HCT116 (cell line): ENCODE measurements around the gene PHF11. TPM values are rescaled to one million over a fixed set of nuclear protein-coding genes. Genes with fewer than 3 reads are reported as not detected.

Source experiments
- ATAC-seq: fragments of 200-7000 bp; cut with Tn5 transposase; 2 replicates; pipeline ENCODE4 v1.9.1; 2020; ENCODE audit warnings: mild to moderate bottlenecking, moderate library complexity
- BruUV-seq: library from RNA; stranded (reverse); fragments of 400-500 nt; replicated peaks from 2 replicates; lab custom pipeline; 2021; lab: Mats Ljungman, UMichigan
- CTCF ChIA-PET: fragments of 300-600 bp; sonication (Branson Sonifier 250); formaldehyde crosslinking; loops from one replicate; lab custom pipeline; 2021; ENCODE audit warnings: antibody characterized with exemption; lab: Charles Lee
- POLR2A ChIA-PET: fragments of 300-600, 350-600 bp; sonication (Branson Sonifier 250); formaldehyde crosslinking; loops from one replicate; lab custom pipeline; 2021; ENCODE audit warnings: antibody characterized with exemption; lab: Charles Lee
- RAD21 ChIA-PET, 2 experiments: fragments of 300-600 bp; sonication (Branson Sonifier 250); formaldehyde crosslinking; loops; one replicate each; lab custom pipeline; 2023; ENCODE audit warnings: low total read pairs in 2 of 2; ENCODE audit not compliant: uncharacterized antibody in 2 of 2, unreplicated experiment in 2 of 2, low non-redundant PET in 1 of 2; lab: Charles Lee
- DNase-seq: peaks from one replicate; pipeline ENCODE4 v3.0.0-alpha.2; 2010; ENCODE audit warnings: low read depth, low spot score
- H2AFZ ChIP-seq: fragments of 200-600 bp; shearing (Covaris generic), sonication (generic); 2 replicates; pipeline ENCODE4 v1.6.1; 2017; ENCODE audit warnings: low read depth, mixed run types, mixed read lengths, antibody characterized with exemption, low read length; ENCODE audit not compliant: poor library complexity, severe bottlenecking
- H3K27ac ChIP-seq: 2 replicates; pipeline ENCODE4 v1.5.1; 2012; ENCODE audit warnings: low read depth, low read length
- H3K27me3 ChIP-seq: fragments of 200-600 bp; sonication (generic); 2 replicates; pipeline ENCODE4 v1.6.1; 2016; ENCODE audit warnings: mixed run types, low read length, mixed read lengths; ENCODE audit not compliant: insufficient read depth
- H3K36me3 ChIP-seq, 2 experiments: fragments of 200-500 bp in 1 of 2; fragments of 200-600 bp in 1 of 2; sonication (Bioruptor generic) in 1 of 2; sonication (generic) in 1 of 2; 2 replicates each; pipeline versions ENCODE4 v1.5.1 to v1.6.1; 2014 to 2016; ENCODE audit warnings: low read length in 2 of 2, inconsistent platforms in 1 of 2, mixed read lengths in 1 of 2, mixed run types in 1 of 2; ENCODE audit not compliant: insufficient read depth in 2 of 2, control insufficient read depth in 1 of 2
- H3K4me1 ChIP-seq, 2 experiments: fragments of 200-600 bp in 1 of 2; sonication (generic) in 1 of 2; 2 replicates each; pipeline versions ENCODE4 v1.5.1 to v1.6.1; 2012 to 2017; ENCODE audit warnings: low read length in 2 of 2, inconsistent platforms in 1 of 2, mild to moderate bottlenecking in 1 of 2, mixed read lengths in 1 of 2, mixed run types in 1 of 2, moderate library complexity in 1 of 2; ENCODE audit not compliant: insufficient read depth in 2 of 2, control insufficient read depth in 1 of 2
- H3K4me2 ChIP-seq: fragments of 200-600 bp; sonication (generic); 2 replicates; pipeline ENCODE4 v1.6.1; 2017; ENCODE audit warnings: mixed run types, low read length, mixed read lengths
- H3K4me3 ChIP-seq, 2 experiments: fragments of 200-600 bp in 1 of 2; sonication (generic) in 1 of 2; replicated peaks in 1 of 2; 2 replicates each; pipeline ENCODE4 v1.5.1; 2011 to 2016; ENCODE audit warnings: low read length in 2 of 2, control low read depth in 1 of 2, low read depth in 1 of 2, mild to moderate bottlenecking in 1 of 2, mixed read lengths in 1 of 2, mixed run types in 1 of 2
- H3K79me2 ChIP-seq: fragments of 200-600 bp; sonication (generic); 2 replicates; pipeline ENCODE4 v1.6.1; 2017; ENCODE audit warnings: mild to moderate bottlenecking, mixed run types, low read length, moderate library complexity, mixed read lengths; ENCODE audit not compliant: insufficient read depth
- H3K9ac ChIP-seq: fragments of 200-600 bp; sonication (generic); 2 replicates; pipeline ENCODE4 v1.6.1; 2016; ENCODE audit warnings: low read length, mixed read lengths
- H3K9me2 ChIP-seq: fragments of 200-600 bp; sonication (generic), shearing (Covaris generic); 2 replicates; pipeline ENCODE4 v1.6.1; 2017; ENCODE audit warnings: mixed run types, mild to moderate bottlenecking, moderate library complexity; ENCODE audit not compliant: insufficient read depth
- H3K9me3 ChIP-seq, 2 experiments: fragments of 200-500 bp in 1 of 2; fragments of 200-600 bp in 1 of 2; sonication (Bioruptor generic) in 1 of 2; sonication (generic) in 1 of 2; 2 replicates each; pipeline ENCODE4 v1.6.1; 2014 to 2017; ENCODE audit warnings: low read length in 2 of 2, mixed read lengths in 2 of 2, inconsistent platforms in 1 of 2, low read depth in 1 of 2, mild to moderate bottlenecking in 1 of 2, mixed run types in 1 of 2, moderate library complexity in 1 of 2; ENCODE audit not compliant: control insufficient read depth in 1 of 2, insufficient read depth in 1 of 2
- H4K20me1 ChIP-seq: fragments of 200-600 bp; sonication (generic), shearing (Covaris generic); 2 replicates; pipeline ENCODE4 v1.6.1; 2017; ENCODE audit warnings: mixed run types, mild to moderate bottlenecking, moderate library complexity; ENCODE audit not compliant: insufficient read depth
- ELF1 ChIP-seq: IDR thresholded peaks from 2 replicates; pipeline ENCODE4 v1.6.1; 2012; ENCODE audit warnings: low read depth, borderline replicate concordance
- EZH2 ChIP-seq: fragments of 200-600 bp; sonication (generic); IDR thresholded peaks from 2 replicates; pipeline ENCODE4 v1.6.1; 2017; ENCODE audit warnings: antibody characterized with exemption, mixed run types
- FOSL1 ChIP-seq: IDR thresholded peaks from 2 replicates; pipeline ENCODE4 v1.6.1; 2012; ENCODE audit warnings: low read depth
- JUND ChIP-seq: IDR thresholded peaks from 2 replicates; pipeline ENCODE4 v1.6.1; 2012
- MAX ChIP-seq: IDR thresholded peaks from 2 replicates; pipeline ENCODE4 v1.6.1; 2012
- POLR2AphosphoS5 ChIP-seq: IDR thresholded peaks from 2 replicates; pipeline ENCODE4 v1.6.1; 2011; ENCODE audit warnings: mild to moderate bottlenecking, low read depth, low read length, moderate library complexity
- REST ChIP-seq: IDR thresholded peaks from 2 replicates; pipeline ENCODE4 v1.6.1; 2012; ENCODE audit warnings: low read depth
- SP1 ChIP-seq: IDR thresholded peaks from 2 replicates; pipeline ENCODE4 v1.6.1; 2012; ENCODE audit warnings: low read depth
- TCF7L2 ChIP-seq: IDR thresholded peaks from 2 replicates; pipeline ENCODE4 v1.7.0; 2011; ENCODE audit warnings: borderline replicate concordance, inconsistent platforms; ENCODE audit not compliant: insufficient read depth, insufficient read length; ENCODE audit errors: extremely low read depth
- ZFX ChIP-seq: fragments of 450-650 bp; IDR thresholded peaks from 2 replicates; pipeline ENCODE4 v1.6.1; 2017
- intact Hi-C: fragments of 100-400 bp; cut with micrococcal nuclease; formaldehyde crosslinking; loops from 2 replicates; pipeline ENCODE4 v1.10.0; 2022
- total RNA-seq: library from RNA; stranded (reverse); gene quantifications from one replicate; pipeline ENCODE4 v1.2.1, GENCODE V29; 2021; ENCODE audit not compliant: unreplicated experiment
- TF ChIP-seq, protein P1 (sequence below), 3 experiments: fragments of 200-600 bp in 1 of 3; sonication (generic) in 1 of 3; IDR thresholded peaks in 2 of 3; conservative IDR thresholded peaks in 1 of 3; 2 replicates each; pipeline ENCODE4 v1.5.1; 2012 to 2017; ENCODE audit warnings: low read depth in 2 of 3, low read length in 2 of 3, antibody characterized with exemption in 1 of 3, borderline replicate concordance in 1 of 3, control low read depth in 1 of 3, mild to moderate bottlenecking in 1 of 3, mixed read lengths in 1 of 3, mixed run types in 1 of 3, moderate library complexity in 1 of 3; ENCODE audit not compliant: insufficient read depth in 1 of 3

PHF11 gene
- total RNA-seq, 1 experiment from 2014 or later, result 12.1 TPM

- Histone ChIP-seq H3K4me2 (no peak overlapping the region), H3K9ac (no peak overlapping the region), H3K27me3 (no peaks in the 10 kb centered on the region), H3K4me1 (no peaks in the 10 kb centered on the region), H4K20me1 (no peaks in the 10 kb centered on the region), H3K9me2 (no peaks in the 10 kb centered on the region), H3K4me3 (no peak overlapping the region), H3K27ac (no peak overlapping the region), H3K9me3 (no peaks in the 10 kb centered on the region), H3K79me2 (no peaks in the 10 kb centered on the region), H2AFZ (no peak overlapping the region), H3K36me3 (peaks cover 0 to 3% of the 10 kb centered on the region in 2 experiments; a peak in 2 of 4 replicates)
- intact Hi-C loops, result no loop called here
- ATAC-seq (no peak), DNase-seq (no peak)
- no TSS peak for BruUV-seq
- CTCF ChIA-PET, result no interaction called here
- POLR2A ChIA-PET, result no interaction called here
- RAD21 ChIA-PET, result no interaction called here
- TF ChIP-seq, protein P1, sequence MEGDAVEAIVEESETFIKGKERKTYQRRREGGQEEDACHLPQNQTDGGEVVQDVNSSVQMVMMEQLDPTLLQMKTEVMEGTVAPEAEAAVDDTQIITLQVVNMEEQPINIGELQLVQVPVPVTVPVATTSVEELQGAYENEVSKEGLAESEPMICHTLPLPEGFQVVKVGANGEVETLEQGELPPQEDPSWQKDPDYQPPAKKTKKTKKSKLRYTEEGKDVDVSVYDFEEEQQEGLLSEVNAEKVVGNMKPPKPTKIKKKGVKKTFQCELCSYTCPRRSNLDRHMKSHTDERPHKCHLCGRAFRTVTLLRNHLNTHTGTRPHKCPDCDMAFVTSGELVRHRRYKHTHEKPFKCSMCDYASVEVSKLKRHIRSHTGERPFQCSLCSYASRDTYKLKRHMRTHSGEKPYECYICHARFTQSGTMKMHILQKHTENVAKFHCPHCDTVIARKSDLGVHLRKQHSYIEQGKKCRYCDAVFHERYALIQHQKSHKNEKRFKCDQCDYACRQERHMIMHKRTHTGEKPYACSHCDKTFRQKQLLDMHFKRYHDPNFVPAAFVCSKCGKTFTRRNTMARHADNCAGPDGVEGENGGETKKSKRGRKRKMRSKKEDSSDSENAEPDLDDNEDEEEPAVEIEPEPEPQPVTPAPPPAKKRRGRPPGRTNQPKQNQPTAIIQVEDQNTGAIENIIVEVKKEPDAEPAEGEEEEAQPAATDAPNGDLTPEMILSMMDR (IDR thresholded peaks at IDR 0.05 in 2 of 3, conservative IDR thresholded peaks at IDR 0.05 in 1 of 3; ENCODE audit: borderline replicate concordance in 1 of 3, insufficient read depth in 1 of 3, low read depth in 2 of 3, low read length in 2 of 3), result no peak
- TF ChIP-seq ZFX (no peak), JUND (no peak), FOSL1 (no peak), ELF1 (no peak), POLR2AphosphoS5 (no peak), MAX (no peak), REST (no peak), SP1 (no peak), EZH2 (no peak), TCF7L2 (no peak)
These were observed 50.8 kb downstream of the PHF11 start for GRCh38 chr13:49546561-49546960.
